NCI-H1092 (cell line): ENCODE data around the gene TTC33.
"Not testable (repeated sequence)": the region's sequence is repeated elsewhere in the genome, so short reads cannot be mapped to it uniquely, and the experiment has no call there.

Experiments used
- DNase-seq: peaks from one replicate; lab custom pipeline; 2025; lab: John Stamatoyannopoulos, UW

Gene TTC33

DNA sequence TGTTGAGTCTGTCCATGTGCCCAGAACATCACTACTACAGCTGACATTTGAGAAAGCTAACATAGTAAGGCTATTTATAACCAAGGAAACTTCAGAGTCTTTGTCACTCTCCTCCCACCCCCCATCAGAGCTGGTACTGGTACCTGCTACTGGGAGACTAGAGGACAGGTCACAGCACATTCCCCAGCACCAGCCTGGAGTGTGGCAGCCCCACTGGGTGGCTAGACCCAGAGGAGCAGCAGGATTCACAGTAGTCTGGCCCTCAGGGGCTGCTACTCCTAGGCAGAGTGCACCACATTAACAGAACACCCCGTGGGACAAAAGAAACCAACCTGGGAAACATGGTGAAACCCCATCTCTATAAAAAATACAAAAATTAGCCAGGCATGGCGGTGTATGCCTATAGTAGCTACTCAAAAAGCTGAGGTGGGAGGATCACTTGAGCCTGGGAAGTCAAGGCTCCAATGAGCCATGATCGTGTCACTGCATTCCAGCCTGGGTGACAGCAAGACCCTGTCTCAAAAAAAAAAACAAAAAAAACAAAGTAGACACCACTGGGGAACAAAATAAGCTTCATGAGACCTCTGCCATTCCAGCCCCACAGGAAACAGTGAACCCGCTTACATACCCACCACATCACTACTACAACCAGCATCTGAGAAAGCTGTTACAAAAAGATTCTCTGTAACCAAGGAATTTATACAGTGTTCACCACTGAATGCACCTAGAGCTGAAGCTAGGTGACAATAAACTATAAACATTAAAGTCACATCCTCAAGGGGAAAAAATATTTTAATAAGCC is 102.3 kb downstream of the TTC33 start:
- no peak for DNase-seq

DNA sequence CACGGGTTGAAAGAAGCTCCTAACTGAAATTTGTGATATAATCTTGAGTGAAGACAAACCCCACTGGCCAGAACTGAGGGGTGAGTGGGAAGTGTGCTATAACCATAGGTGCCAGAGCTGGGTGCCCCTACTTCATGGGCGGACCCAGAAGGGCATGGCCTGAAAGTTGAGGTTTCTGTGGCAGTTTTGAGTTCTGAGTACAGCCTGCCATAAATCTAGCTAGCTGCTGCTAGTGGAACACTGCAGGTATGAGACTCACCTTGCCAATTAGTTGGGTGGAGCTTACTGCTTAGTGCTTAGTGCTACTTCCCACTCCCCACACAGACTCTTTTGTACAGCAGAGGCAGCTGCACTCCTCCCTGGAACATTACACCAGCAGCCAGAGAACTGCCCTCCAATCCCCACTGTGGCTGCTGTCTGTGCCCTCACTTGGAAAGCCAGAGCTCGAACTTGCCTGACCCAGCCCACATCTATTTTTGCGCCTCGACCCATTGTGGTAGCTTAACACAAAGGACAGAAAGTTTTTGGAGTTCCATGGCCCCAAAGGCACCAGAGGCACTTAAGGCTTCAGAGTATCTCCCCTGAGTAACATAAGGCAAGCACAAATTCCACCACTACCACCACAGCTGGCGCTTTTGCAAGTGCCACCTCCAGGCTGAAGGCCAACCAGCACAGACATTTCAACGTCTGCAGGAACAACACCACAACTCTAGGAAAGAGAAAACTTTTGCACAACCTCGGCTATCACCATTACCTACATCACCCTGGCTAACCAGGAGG is 103.1 kb downstream of the TTC33 start:
- no peak for DNase-seq

DNA sequence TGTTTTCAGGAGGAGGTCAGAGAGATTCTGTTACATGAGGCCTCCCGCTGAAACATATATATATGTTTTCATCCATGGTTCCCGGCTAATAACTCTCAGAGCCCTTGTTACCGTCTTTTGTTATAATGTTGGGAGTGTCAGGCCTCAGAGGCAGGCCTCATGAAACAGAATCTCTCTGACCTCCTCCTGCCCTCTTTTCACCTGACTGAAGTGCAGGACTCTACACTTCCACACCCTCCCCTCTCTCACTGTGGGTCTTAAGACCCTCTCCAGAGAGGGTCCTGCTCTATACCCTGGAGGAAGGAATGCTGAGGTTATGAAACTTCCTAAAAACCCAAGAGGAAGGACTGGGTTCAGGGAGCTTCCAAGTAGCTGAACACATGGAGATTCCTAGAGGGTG is 104.6 kb downstream of the TTC33 start:
- DNase-seq, result no peak

DNA sequence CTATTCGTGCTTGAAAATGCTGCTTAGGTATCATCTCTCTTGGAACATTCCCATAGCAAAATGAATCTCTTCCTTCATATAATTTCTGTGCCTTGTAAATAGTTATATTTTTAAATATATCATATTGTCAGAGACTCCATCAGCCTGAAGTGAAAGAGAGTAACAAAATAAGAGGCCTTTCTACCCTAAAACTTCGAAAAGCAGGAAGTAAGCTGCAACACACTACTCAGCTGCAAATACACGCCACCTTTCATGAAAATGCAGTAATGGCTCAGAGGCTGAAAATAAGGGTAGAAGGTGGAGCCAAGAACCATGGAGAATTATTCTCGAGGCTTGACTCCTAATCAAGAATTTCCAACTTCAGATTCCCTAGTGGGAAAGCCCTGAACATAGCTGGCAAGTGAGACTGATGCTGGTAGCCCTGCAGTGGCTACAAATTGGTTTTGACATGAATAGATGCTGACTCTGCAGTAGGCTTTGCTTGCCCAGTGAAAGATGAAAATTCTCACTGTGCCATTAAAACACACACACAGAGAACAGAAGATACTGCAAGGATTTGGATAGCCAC is 106.2 kb downstream of the TTC33 start:
- DNase-seq, result no peak

DNA sequence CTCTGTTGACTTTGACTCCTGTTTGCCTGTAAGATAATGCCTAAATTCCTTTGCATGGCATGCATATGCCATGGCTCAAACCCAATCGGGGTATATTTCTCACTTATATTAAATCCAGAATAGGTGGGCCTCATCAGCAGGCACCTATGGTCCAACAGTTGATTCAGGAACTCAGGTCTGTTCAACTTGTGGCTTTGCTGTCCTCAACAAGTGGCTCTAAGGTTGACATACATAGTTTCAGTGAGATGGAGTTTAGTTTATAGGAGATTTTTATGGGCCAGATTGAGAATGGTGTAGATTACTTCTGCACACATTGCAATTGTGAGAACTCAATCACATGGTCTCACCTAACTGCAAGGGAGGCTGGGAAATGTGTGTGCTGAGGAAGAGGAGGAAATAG is 107.6 kb downstream of the TTC33 start:
- DNase-seq, result no peak

DNA sequence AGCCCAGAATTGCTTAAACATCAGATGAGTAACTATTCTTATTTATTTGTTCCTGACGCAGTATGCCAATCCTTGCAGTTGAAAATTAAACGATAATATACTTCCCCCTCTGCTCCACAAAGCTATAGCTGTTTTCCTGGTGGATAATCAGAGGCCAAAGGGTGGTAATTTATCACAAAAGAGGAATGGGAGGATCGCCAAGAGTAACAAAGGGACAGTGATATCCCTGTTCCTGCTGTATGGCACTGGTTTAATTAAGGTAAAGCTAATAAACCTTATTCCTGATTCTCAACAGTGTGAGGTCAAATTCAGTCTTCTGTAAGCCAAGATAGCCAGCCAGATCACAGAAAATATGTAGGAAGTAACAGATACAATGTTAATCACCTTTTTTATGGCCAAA is 109.5 kb downstream of the TTC33 start:
- no peak for DNase-seq

DNA sequence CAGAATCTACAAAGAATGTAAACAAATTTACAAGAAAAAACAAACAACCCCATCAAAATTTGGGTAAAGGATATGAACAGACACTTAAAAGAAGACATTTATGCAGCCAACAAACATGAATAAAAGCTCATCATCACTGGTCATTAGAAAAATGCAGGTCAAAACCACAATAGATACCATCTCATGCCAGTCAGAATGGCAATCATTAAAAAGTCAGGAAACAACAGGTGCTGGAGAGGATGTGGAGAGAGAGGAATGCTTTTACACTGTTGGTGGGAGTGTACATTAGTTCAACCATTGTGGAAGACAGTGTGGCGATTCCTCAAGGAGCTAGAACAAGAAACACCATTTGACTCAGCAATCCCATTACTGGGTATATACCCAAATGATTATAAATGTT is 116.2 kb downstream of the TTC33 start:
- DNase-seq, result not testable (repeated sequence)

DNA sequence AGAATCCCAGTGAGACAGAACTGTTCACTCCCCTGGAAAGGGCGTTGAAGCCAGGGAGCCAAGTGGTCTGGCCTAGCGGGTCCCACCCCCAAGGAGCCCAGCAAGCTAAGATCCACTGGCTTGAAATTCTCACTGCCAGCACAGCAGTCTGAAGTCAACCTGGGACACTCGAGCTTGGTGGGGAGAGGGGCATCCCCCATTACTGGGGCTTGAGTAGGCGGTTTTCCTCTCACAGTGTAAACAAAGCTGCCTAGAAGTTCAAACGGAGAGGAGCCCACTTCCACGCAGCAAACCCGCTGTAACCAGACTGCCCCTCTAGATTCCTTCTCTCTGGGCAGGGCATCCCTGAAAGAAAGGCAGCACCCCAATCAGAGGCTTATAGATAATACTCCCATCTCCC is 121.2 kb downstream of the TTC33 start:
- DNase-seq, result no peak

DNA sequence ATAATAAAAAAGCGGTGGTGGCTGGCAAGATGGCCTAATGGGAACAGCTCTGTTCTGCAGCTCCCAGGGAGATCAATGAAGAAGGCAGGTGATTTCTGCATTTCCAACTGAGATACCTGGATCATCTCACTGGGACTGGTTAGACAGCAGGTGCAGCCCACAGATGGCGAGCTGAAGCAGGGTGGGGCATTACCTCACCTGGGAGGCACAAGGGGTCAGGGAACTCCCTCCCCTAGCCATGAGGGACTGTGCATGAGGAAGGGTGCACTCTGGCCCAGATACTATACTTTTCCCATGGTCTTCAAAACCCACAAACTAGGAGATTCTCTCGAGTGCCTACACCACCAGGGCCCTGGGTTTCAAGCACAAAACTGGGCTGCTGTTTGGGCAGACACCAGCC is 121.6 kb downstream of the TTC33 start:
- DNase-seq, result no peak

DNA sequence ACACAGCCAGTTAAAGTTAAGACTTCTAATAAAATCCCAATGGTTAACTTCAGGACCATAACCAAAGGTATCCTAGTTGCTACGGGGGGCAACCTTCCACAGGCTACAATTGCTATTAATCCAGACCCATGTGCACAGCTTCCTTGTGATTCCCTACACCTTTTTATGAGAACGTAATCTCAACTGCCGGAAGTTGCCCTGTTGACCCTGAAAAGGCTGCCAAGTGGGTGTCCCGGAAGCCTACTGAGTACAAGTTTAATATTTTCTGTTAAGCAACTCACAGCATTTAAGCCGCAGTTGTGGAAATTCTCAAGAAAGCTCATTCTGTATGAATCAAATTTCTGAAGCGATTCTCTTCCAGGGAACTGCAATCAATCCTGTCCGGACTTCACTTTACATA is 124.5 kb downstream of the TTC33 start:
- DNase-seq, result no peak

DNA sequence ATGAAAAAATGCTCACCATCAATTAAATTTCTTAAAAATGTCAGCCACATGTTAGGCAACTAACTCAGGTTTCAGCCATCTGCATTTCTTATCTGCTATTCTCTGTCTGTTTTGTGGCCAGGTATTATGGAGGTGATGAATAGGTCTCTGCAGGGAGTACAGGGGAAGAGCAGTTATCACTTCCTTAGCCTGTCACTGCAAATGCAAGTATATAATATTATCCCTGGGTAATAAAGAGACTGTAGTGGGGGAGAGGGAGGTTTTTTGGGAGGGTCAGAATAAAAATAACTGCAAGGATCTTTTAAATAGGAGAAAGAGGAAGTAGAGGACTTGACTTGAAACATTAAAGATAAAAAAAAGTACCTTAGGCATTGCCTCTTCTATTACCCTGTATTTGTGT is 125.6 kb downstream of the TTC33 start:
- no peak for DNase-seq

DNA sequence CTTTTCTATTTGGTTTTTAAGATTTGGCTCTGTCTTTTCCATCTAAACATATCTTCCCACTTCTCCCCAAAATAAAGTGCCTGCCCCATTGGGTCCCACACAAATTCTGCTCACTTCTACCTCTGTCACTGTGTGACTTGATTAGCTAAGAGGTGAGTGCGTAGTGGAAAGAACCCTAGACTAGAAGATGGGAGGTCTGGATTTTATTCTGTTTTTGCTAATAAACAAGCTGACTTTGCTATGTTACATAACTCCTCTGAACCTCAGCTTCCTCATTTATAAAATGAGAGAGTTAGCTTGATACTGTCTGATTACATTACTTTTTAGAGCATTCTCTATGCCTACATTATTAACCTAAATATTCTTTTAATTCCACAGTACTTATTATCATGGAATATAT is 127.4 kb downstream of the TTC33 start:
- DNase-seq, result no peak

DNA sequence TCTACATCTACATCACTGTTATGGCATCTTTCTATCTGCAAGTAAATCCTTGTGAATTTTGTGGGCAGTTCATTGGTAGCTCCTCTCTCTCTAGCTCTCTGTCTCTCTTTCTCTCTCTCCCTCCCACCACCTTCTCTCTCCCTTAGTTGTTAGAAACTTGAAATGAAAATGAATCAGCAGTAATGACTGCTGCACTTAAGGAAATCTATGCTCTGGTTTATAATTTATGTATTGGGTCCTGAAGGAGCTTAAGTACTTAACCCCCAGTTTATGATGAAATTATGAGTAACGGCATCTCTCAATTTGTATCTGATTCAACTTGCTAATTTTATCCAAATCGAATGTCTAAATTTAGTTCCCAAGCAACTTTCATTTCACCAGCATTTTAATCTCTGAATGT is 128.1 kb downstream of the TTC33 start:
- DNase-seq, result no peak

DNA sequence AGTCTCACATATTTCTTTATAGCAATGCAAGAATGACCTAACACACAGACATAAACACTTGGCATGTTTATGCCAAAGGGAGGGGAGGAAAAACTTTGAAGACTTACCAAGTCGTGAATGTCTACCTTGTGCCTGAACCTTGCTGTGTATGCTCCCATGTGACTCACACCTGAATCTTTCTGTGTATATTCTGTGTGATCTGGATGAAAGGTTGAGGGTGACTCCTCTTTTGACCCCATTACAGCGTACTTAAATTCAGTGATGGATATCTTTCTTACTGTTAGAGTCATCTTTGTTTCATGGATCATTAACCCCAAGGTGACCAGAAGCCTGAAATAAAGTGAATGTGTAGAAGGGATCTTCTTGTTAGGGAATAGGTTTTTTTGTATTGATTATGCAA is 129.0 kb downstream of the TTC33 start:
- DNase-seq, result no peak

DNA sequence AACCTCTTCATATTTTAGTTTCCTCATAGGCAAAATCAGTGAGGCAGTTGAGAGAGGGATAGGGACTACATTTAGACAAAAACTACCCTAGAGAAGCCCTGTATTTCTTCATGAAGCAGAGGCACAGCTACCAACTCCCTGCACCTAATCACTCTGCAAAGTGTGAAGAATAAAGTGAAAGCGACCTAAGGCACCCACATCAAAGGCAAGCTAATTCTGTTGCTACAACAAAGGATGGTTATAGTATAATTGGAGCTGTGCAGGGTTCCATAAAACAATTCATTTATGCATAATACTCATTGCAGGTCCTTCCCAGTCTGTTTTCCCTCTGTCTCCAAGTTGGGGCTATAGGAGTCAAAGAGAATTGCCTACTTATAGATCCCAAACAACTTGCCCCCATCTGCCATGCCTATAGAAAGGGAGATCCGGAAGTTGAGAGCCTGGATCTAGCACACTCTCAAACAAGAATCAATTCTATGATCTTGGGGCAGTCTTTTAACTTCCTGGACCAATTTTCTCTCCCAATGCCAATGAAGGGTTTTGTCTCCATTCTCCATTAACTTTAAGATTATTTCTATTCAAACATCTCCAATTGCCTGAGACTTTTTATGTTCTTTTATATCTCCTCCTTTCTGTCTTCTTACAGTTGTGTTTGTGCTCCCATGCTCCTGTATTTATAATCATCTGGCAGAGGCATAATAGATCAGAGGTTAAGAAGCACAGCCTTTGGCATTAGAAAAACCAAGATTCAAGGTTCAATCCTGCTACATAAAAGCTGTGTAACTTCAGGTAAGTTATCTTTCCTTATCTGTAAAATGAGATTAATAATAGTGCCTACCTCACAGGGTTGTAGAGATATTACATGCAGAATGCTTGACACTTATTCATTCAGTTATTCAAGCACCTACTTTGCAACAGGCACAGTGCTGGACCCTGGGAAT is 132.0 kb downstream of the TTC33 start:
- no peak for DNase-seq

DNA sequence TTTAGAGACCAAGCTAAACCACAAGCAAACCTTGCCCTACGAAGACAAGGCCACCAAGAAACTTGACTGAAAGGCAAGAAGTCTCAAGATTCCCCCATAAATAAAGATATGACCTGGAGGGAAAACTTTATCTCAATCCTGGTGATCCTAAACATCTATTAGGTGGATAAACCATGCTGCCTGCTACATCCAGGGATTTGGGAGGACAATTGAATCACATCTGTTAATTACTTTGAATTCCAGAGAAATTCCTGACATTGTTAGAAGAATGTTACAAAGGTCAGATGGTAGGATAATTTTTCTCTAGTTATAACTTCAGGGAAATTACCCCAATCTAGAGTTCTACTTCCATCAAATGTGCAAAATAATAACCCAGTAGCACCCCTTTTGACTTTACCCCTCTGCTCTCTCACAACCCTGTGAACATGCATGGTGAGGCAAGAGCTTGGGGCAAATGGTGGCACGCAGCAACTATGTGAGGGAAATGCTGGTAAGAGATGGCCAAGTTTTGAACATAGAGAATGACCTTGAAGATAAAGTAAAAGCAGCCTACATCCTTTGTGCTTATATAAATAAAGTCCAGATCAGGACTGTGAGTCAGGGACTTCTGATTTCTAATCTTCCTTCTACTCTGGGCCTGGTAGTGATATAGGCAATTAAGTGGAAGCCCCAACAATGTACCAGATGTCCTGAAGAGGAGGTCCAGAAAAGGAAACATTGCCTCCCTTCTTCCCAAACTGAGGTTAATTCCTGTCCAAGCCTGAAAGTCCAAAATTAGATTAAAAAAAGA is 133.1 kb downstream of the TTC33 start:
- no peak for DNase-seq

DNA sequence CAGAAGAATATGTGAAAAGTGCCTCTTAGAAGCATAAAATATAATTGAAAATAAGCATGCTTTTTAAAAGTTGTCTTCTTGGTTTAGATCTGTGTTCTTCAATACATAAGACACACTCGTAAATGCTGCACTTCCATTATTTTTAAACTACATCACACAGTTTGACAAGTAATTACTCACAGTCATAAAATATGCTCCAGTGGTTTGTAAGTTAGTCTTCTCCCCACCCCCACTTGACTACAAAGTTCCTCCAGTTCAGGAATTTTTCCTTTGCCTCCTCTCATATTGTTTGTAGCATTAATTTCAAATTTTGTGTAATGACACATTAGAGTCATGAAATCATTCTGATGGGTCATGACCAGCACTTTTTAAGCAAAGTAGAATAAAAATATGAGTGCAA is 136.3 kb downstream of the TTC33 start:
- DNase-seq, result no peak

DNA sequence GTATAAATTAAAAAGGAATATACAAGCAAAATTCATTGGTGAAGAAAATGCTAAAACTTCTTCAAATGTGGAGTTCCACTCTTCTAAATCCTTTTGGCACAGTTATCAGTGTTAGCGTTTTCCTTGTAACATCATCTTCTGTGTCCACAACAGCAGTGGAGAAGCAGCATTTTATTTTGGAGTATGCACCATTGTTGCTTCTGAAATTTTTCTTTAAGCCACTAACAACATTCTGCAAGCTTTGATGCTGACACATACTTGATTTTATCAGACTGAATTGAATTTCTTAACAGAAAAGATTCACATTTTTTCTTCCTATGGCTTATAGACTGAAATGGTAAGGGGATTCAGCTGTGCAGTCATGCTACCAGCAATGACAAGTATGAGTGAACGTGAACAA is 136.8 kb downstream of the TTC33 start:
- DNase-seq, result no peak

DNA sequence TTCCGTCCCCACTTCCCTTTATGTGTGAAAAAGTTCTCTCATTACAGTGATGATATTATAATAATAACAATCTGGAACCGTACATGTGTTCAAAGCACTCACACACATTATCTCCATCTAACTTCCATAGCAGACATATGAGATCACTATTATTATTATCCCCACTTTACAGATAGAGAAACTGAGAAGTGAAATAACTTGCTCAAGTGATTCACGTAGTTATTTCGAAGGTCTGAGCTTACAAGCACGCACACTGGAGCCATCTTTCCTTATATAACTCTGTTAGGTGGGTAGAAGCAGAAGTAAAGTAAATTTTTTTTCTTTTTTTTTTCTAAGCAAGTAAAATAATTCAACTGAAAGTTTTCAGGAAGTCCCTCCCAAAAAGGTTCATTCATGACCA is 139.0 kb downstream of the TTC33 start:
- no peak for DNase-seq

DNA sequence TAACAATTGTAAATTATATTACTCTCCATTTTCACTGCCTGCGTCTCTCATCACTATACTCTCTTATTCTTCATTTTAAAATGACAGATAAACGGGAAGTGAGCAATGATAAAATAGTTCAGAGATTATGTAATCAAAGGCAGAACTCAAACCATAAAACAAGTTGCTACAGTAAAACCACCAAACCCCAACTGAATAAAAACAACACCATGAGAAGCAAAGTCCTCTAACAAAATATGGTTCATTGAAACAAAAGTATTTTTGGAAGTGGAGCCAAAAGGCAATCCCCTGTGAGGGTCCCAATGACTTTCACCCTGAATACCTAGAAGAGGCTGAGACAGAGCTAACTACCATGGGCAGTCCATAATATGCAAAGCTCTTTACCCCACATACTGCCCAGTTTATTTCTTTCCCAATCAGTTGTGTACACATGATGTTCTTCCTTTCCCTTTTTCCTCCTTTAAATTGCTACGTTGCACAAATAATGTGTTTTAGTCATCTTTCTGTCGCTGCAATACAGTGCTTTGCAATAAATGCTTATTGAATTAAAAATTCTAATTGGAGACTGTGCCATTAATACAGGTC is 140.1 kb downstream of the TTC33 start:
- no peak for DNase-seq
